T-helper 1 cell (primary cell): ENCODE results near the gene RAC2.

Experiments used
- DNase-seq, 5 donors: peaks; one replicate each; pipeline ENCODE4 v3.0.0-alpha.2; 2012 to 2020

RAC2 gene

GRCh38 chr22:37275134-37275533, 31.1 kb upstream of the RAC2 start:
- DNase-seq, result no peak

DNA sequence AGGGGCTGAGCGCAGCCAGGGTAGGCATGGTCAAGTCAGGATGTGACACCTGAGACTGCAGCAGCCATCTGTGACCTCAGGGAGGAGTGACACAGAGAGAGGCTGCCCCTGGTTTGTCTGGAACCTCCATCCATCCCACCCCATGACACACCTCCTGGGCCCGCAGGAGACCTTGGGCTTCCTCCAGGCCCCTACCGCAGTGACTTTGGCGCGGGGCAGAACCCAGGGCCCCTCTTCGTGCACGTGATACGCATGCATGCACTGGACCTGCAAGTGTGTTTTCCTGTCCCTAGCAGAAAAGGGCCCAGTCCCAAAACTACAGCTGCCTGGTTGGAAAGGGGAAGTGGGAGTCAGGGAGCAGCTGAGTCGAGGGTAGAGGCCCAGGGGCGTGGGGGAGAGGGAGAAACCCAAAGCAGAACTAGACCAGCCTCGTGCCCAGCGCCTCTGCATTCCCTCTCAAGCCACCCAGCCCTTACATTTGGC, 30.4 kb upstream of the RAC2 start:
- no peak for DNase-seq

- DNase-seq, result no peak
These were observed 29.8 kb upstream of the RAC2 start for GRCh38 chr22:37273846-37274225.

GRCh38 chr22:37273126-37273845, 29.2 kb upstream of the RAC2 start:
- DNase-seq, result no peak

DNA sequence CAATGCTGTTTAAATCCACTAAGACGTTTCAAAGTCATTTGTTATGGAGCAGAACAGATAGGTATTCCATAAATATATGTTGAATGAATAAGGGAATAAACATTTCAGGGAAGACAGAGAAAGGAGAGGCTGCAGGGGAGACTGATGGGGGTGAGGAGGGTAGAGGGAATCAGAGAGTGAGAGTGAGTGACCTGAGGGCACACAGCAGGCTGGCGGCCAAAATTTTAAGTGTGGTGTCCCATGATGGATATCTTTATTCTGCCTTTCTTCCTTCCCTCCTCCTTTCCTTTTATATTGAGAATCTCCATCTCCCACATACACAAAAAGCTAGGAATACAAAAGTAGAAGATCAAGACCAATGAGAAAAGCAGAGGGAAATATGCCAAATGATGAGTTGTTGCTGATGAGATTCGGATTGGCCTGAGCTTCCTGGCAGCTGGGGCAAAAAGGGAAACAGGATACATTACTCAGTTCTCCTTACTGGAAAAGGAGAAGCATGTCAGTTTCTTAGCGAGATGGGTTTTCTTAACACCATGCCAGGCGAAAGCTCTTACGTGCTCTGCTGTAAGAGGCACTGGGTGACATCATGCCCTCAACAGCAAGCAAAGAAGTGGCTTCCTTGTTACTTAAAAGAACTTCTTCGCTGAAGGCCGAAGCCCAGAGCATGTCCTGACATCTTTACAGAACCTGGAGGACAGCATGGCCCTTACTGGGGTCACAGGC, 27.0 kb upstream of the RAC2 start:
- no peak for DNase-seq

GRCh38 chr22:37269936-37270678, 26.0 kb upstream of the RAC2 start:
- no peak for DNase-seq

DNA sequence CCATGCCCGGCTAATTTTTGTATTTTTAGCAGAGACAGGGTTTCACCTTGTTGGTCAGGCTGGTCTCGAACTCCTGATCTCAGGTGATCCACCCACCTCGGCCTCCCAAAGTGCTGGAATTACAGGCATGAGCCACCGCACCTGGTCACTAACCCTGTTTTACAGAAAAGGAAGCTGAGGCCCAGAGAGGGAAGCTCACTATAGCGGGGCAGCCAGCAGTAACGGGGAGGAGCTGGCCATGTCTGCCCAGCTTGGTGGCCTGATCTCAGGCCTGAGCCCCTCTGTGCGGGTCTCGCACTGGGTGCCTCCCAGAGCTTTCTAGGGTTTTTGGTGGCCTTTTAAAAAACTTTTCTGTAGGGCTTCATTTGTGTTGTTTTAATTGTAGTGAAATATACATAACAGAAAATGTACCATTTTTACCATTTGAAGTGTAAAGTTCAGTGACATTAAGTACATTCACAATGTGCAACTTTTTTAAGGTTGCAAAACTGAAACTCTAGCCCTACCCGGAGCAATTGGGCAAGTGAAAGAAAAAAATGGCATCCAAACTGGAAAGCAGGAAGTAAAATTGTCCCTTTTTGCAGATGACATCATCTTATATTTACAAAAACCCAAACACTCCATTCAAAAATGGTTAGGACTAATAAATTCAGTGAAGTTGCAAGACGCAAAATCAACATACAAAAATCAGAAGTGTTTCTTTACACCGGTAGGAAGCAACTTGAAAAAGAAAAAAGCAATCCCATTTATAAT, 23.8 kb upstream of the RAC2 start:
- no peak for DNase-seq

- DNase-seq, result peak; percentile 42 to 70 (median 61)
These were observed 23.1 kb upstream of the RAC2 start for GRCh38 chr22:37267135-37267587.

DNA sequence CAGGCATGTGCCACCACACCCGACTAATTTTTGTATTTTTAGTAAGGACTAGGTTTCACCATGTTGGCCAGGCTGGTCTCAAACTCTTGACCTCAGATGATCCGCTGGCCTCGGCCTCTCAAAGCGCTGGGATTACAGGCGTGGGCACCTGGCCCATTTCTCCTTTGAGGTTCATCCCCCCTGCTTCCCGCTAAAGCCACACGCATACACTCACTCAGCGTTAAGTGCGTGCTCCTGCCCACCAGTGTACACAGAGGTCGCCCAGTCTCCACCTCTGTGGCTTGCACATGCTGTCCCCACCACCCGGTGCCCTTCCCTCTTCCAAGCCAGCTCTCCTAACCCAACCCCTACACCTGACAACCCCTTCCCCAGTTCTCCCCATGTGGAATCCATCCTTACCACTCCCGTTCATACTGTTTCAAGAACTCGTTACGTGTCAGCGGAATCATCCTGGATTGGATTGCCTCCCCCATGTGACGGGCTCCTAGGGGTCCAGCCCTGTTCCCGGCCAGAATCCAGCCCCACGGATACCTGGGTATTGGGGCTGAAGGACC, 22.6 kb upstream of the RAC2 start:
- no peak for DNase-seq

- DNase-seq, result no peak
These were observed 20.2 kb upstream of the RAC2 start for GRCh38 chr22:37263966-37264887.

- no peak for DNase-seq
These were observed 18.3 kb upstream of the RAC2 start for GRCh38 chr22:37262346-37262745.

DNA sequence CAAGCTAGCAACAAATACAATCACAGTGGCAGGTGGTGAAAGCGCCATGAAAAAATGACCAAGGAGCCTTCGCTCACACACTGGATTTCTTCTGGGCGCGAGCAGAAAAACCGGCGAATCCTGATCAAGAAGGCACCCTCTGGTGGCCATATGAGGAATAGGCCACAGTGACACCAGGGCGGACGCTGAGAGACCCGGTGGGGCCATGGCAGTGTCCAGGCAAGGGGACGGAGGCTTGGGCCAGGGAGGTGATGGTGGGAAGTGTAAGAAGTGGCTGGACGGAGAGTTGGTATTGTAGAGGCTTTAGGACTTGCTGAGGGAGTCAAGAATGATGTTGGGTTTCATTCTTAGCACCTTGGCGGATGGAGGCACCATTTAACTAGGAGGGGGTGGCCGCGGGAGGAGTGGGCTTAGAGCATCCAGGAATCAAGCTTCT, 16.9 kb upstream of the RAC2 start:
- peak in 4 of 5 donors; percentile 40 to 66 (median 54) for DNase-seq

DNA sequence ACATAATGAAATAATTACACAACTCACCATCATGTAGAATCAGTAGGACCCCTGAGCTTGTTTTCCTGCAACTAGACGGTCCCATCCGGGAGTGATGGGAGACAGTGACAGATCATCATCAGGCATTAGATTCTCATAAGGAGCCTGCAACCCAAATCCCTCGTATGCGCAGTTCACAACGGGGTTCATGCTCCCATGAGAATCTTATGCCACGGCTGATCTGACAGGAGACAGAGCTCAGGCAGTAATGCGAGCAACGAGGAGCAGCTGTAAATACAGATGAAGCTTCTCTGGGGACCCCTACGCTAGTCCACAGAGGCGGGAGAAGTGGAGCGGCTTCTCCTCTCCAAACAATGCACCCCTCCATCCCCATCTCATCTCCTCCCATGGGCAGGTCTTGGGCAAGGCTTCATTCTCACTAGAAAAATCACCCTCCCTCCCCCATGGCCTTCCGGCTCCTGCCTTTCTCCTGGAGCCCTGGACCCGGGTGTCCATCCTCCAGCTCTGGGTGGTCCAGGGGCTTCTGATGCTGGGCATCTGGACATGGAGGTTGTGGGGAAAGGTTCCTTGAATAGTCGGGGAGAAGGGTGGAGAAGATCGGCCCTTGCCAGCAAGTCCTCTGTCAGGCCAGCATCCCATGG, 16.2 kb upstream of the RAC2 start:
- no peak for DNase-seq

GRCh38 chr22:37259540-37260029, 15.5 kb upstream of the RAC2 start:
- DNase-seq, result no peak

GRCh38 chr22:37258753-37259401, 14.8 kb upstream of the RAC2 start:
- DNase-seq, result no peak

GRCh38 chr22:37258005-37258752, 14.1 kb upstream of the RAC2 start:
- DNase-seq, result no peak

DNA sequence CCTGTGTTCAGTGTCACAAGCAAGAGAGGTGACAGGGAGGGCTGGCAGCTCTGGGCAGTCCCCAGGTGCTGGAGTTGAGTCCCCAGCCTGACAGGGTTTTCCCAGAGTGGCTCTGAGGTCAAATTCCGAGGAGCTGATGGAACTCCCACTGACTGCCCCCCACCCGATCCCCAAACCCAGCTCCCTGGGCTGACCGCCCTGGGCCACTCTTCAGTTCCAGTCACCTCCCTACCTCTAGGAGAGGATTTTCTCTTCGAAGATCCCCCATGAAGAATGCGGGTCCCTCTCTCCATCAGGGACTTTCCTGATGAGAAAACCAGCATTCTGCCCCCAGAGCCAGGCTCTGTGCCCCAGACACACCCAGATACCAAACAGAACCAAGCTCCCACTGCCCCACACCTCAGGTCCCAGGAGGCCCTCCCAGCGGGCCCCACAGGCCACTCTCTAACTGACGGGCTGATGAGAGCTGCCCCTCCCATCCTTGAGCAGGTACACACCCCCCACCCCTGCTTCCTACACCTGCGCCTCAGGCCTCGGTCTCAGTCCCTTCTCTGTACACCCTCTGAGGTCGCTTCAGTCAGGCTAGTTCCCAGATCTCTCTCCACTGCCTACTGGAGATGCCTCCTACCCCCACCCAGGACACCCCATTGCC, 12.1 kb upstream of the RAC2 start:
- DNase-seq, result no peak

DNA sequence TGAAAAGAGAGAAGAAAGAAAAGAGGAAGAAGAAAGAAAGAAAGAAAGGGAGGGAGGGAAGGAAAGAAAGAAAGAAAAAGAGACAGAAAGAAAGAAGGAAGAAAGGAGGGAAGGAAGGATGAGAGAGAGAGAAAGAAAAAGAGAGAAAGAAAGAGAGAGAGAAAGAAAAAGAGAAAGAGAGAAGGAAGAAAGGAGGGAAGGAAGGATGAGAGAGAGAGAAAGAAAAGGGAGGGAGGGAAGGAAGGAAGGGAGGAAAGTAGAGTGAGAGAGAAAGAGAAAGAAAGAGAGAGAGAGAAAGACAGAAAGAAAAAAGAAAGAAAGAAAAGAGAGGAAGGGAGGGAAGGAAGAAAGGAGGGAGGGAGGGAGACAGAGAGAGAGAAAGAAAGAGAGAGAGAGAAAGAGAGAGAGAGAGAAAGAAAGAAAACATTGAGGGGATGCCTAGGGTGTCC, 11.5 kb upstream of the RAC2 start:
- no peak for DNase-seq

DNA sequence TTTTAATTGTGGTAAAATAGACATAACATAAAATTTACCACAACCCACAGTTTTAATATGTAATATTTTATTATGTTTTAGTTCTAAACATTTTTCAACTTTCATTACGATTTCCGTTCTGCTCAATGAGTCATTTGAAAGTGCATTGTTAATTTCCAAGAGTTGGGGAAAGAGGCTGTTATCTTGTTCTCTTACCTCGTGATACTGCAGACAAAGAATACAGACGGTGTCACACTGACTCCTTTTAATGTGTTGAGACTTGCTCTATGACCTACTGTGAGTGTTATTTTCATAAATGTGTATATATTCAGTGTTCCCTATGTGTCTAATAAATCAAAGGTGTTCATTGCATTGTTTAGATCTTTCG, 10.8 kb upstream of the RAC2 start:
- DNase-seq, result no peak
